A549 (cell line): ENCODE measurements around the gene OR2S2.

Experiments
- CHD2 ChIP-seq: fragments of 150-350 bp; IDR thresholded peaks from 2 replicates; pipeline ENCODE4 v1.6.1; 2014; ENCODE audit warnings: low read length; ENCODE audit not compliant: partially characterized antibody
- EP300 ChIP-seq, 2 experiments: fragments of >200 bp; sonication (Bioruptor Twin); formaldehyde crosslinking; IDR thresholded peaks; 2 replicates in 1 of 2; 3 replicates in 1 of 2; pipeline ENCODE4 v1.6.1; 2016 to 2017
- HDAC2 ChIP-seq: fragments of 200-600 bp; sonication (generic); IDR thresholded peaks from 2 replicates; pipeline ENCODE4 v1.6.1; 2016
- JUNB ChIP-seq: fragments of >200 bp; sonication (Bioruptor Twin); formaldehyde crosslinking; IDR thresholded peaks from 2 replicates; pipeline ENCODE4 v1.6.1; 2016
- MAZ ChIP-seq: fragments of 150-350 bp; IDR thresholded peaks from 2 replicates; pipeline ENCODE4 v1.6.1; 2014; ENCODE audit warnings: antibody characterized with exemption, low read depth, low read length, borderline replicate concordance
- POLR2A ChIP-seq: IDR thresholded peaks from 2 replicates; pipeline ENCODE4 v1.6.1; 2012; ENCODE audit warnings: mild to moderate bottlenecking, low read length
- RAD21 ChIP-seq, 2 experiments: fragments of >200 bp in 1 of 2; sonication (Bioruptor Twin) in 1 of 2; formaldehyde crosslinking in 1 of 2; IDR thresholded peaks in 1 of 2; conservative IDR thresholded peaks in 1 of 2; 2 replicates in 1 of 2; 3 replicates in 1 of 2; pipeline ENCODE4 v1.6.1; 2012 to 2018; ENCODE audit warnings: inconsistent platforms in 1 of 2
- RNF2 ChIP-seq: fragments of 200-600 bp; sonication (generic); IDR thresholded peaks from 2 replicates; pipeline ENCODE4 v1.6.1; 2016; ENCODE audit warnings: low read depth, mild to moderate bottlenecking, antibody characterized with exemption, moderate library complexity, borderline replicate concordance
- SMC3 ChIP-seq: fragments of >200 bp; sonication (Bioruptor Twin); formaldehyde crosslinking; IDR thresholded peaks from 3 replicates; pipeline ENCODE4 v1.6.1; 2018; ENCODE audit warnings: inconsistent platforms
- TP53 ChIP-seq: fragments of 250-450 bp; sonication (Bioruptor Pico); IDR thresholded peaks from 2 replicates; pipeline ENCODE4 v1.5.0; 2021; ENCODE audit warnings: mild to moderate bottlenecking, moderate library complexity
- TF ChIP-seq, protein P1 (sequence below): fragments of >200 bp; sonication (Bioruptor Twin); formaldehyde crosslinking; IDR thresholded peaks from 3 replicates; pipeline ENCODE4 v1.5.1; 2016
- TF ChIP-seq, protein P2 (sequence below): IDR thresholded peaks from 2 replicates; pipeline ENCODE4 v1.6.1; 2012

DNA sequence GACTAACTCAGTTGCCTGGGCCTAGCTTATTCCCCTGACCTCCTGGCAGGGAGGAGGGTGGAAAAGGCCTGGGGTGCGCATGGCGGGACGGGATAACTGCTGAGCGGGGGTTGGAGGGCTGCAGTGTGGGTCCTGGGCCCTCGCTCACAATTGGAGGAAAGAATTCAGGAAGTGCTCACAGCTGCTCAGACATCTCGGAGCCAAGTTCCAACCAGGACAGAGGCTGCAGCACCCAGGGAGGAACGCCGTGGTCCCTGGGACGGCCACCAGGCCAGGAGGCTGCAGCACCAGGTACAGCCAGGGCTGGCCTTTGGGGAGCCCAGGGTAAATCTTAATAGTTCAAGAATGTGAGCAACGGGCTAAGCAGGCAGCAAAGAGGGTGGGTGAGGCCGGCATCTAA lies 48.7 kb downstream of the OR2S2 start, which contains the start of gene SPAAR:
- TF ChIP-seq EP300 (IDR thresholded peaks at IDR 0.05) (no peak), HDAC2 (no peak), POLR2A (no peak), CHD2 (no peak), SMC3 (no peak), RAD21 (conservative IDR thresholded peaks at IDR 0.05 in 1 of 2, IDR thresholded peaks at IDR 0.05 in 1 of 2) (no peak), TP53 (no peak), RNF2 (no peak), JUNB (no peak), MAZ (no peak)
- TF ChIP-seq, protein P1, sequence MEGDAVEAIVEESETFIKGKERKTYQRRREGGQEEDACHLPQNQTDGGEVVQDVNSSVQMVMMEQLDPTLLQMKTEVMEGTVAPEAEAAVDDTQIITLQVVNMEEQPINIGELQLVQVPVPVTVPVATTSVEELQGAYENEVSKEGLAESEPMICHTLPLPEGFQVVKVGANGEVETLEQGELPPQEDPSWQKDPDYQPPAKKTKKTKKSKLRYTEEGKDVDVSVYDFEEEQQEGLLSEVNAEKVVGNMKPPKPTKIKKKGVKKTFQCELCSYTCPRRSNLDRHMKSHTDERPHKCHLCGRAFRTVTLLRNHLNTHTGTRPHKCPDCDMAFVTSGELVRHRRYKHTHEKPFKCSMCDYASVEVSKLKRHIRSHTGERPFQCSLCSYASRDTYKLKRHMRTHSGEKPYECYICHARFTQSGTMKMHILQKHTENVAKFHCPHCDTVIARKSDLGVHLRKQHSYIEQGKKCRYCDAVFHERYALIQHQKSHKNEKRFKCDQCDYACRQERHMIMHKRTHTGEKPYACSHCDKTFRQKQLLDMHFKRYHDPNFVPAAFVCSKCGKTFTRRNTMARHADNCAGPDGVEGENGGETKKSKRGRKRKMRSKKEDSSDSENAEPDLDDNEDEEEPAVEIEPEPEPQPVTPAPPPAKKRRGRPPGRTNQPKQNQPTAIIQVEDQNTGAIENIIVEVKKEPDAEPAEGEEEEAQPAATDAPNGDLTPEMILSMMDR: no peak
- TF ChIP-seq, protein P2, sequence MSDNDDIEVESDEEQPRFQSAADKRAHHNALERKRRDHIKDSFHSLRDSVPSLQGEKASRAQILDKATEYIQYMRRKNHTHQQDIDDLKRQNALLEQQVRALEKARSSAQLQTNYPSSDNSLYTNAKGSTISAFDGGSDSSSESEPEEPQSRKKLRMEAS: no peak
